OCI-LY7 (cell line): ENCODE results near the gene GRID1. TPM values are rescaled to one million over a fixed set of nuclear protein-coding genes. Genes with fewer than 3 reads are reported as not detected.

Experiments
- BruUV-seq: library from RNA; stranded (reverse); fragments of 400-500 nt; replicated peaks from 2 replicates; lab custom pipeline; 2021; lab: Mats Ljungman, UMichigan
- CTCF ChIA-PET: fragments of 300-600 bp; sonication (Branson Sonifier 250); formaldehyde crosslinking; loops from one replicate; lab custom pipeline; 2022; ENCODE audit warnings: antibody characterized with exemption; ENCODE audit not compliant: unreplicated experiment; lab: Charles Lee
- POLR2A ChIA-PET: fragments of 300-600 bp; sonication (Branson Sonifier 250); formaldehyde crosslinking; loops from one replicate; lab custom pipeline; 2022; ENCODE audit warnings: antibody characterized with exemption; lab: Charles Lee
- DNase-seq: peaks from one replicate; pipeline ENCODE4 v3.0.0-alpha.2; 2015; ENCODE audit warnings: low spot score
- H2AFZ ChIP-seq: fragments of 200-600 bp; sonication (generic), shearing (Covaris generic); 2 replicates; pipeline ENCODE4 v1.6.1; 2014; ENCODE audit warnings: mild to moderate bottlenecking, antibody characterized with exemption, low read length, moderate library complexity
- H3K27ac ChIP-seq: fragments of 200-600 bp; sonication (generic); 2 replicates; pipeline ENCODE4 v1.5.1; 2014; ENCODE audit warnings: mixed run types, low read depth, mild to moderate bottlenecking, moderate library complexity, low read length, inconsistent platforms; ENCODE audit not compliant: poor library complexity, severe bottlenecking
- H3K36me3 ChIP-seq: fragments of 200-600 bp; sonication (generic); 2 replicates; pipeline ENCODE4 v1.6.1; 2014; ENCODE audit warnings: mild to moderate bottlenecking, antibody characterized with exemption, low read length, moderate library complexity, mixed read lengths; ENCODE audit not compliant: insufficient read depth
- H3K4me1 ChIP-seq: fragments of 200-600 bp; sonication (generic); 2 replicates; pipeline ENCODE4 v1.5.1; 2014; ENCODE audit warnings: mild to moderate bottlenecking, low read length; ENCODE audit not compliant: insufficient read depth, poor library complexity, severe bottlenecking
- H3K4me2 ChIP-seq: fragments of 200-600 bp; sonication (generic); 2 replicates; pipeline ENCODE4 v1.6.1; 2014; ENCODE audit warnings: mild to moderate bottlenecking, low read length
- H3K4me3 ChIP-seq: fragments of 200-600 bp; sonication (generic); 2 replicates; pipeline ENCODE4 v1.5.1; 2014; ENCODE audit warnings: mild to moderate bottlenecking, low read depth, low read length; ENCODE audit not compliant: poor library complexity, severe bottlenecking
- H3K79me2 ChIP-seq: fragments of 200-600 bp; sonication (generic); 2 replicates; pipeline ENCODE4 v1.6.1; 2016; ENCODE audit warnings: low read depth, mild to moderate bottlenecking, low read length, moderate library complexity, mixed read lengths; ENCODE audit not compliant: insufficient read depth
- H3K9me2 ChIP-seq: fragments of 200-600 bp; sonication (generic); 2 replicates; pipeline ENCODE4 v1.6.1; 2016; ENCODE audit warnings: mild to moderate bottlenecking, low read length, mixed read lengths; ENCODE audit not compliant: insufficient read depth
- H3K9me3 ChIP-seq: fragments of 200-600 bp; sonication (generic); 2 replicates; pipeline ENCODE4 v1.6.1; 2014; ENCODE audit warnings: mild to moderate bottlenecking, mixed run types, low read length, mixed read lengths
- H4K20me1 ChIP-seq: fragments of 200-600 bp; sonication (generic); 2 replicates; pipeline ENCODE4 v1.6.1; 2014; ENCODE audit warnings: mild to moderate bottlenecking, antibody characterized with exemption, low read length, moderate library complexity, mixed read lengths; ENCODE audit not compliant: insufficient read depth
- CTCF ChIP-seq: fragments of 200-600 bp; sonication (generic); conservative IDR thresholded peaks from 2 replicates; pipeline ENCODE4 v1.5.1; 2014; ENCODE audit warnings: mild to moderate bottlenecking, antibody characterized with exemption, low read length, moderate library complexity, mixed read lengths
- EZH2phosphoT487 ChIP-seq: fragments of 200-600 bp; sonication (generic); IDR thresholded peaks from 2 replicates; pipeline ENCODE4 v1.6.1; 2018; ENCODE audit warnings: low read depth, borderline replicate concordance, mild to moderate bottlenecking, mixed run types, antibody characterized with exemption, low read length, moderate library complexity, mixed read lengths
- intact Hi-C: fragments of 100-400 bp; cut with micrococcal nuclease; formaldehyde crosslinking; loops from one replicate; pipeline ENCODE4 v1.10.0; 2022; ENCODE audit not compliant: unreplicated experiment
- total RNA-seq, 2 experiments: library from RNA; depleted of rRNA in 1 of 2; stranded (reverse); fragments of >200 nt in 1 of 2; shearing (Covaris generic) in 1 of 2; gene quantifications; 2 replicates each; pipeline ENCODE4 v1.2.3, GENCODE V29; 2014 to 2022

Gene GRID1
- total RNA-seq, 2 experiments from 2014 or later = 1.6 to 3.7 TPM

- no peak for TF ChIP-seq CTCF
- no peak for TF ChIP-seq EZH2phosphoT487
- no peaks in the 10 kb centered on the region for H3K9me3 ChIP-seq
- no peak overlapping the region for H3K4me3 ChIP-seq
- H2AFZ ChIP-seq = no peak overlapping the region
- no peak overlapping the region for H3K4me2 ChIP-seq
- H3K9me2 ChIP-seq = no peaks in the 10 kb centered on the region
- no peak for DNase-seq
- no peak overlapping the region for H3K27ac ChIP-seq
- peaks cover 6% of the 10 kb centered on the region for H3K4me1 ChIP-seq
- H3K79me2 ChIP-seq = no peaks in the 10 kb centered on the region
- no peaks in the 10 kb centered on the region for H4K20me1 ChIP-seq
- ChIA-PET POLR2A (no interaction called here), CTCF (no interaction called here)
- no TSS peak for BruUV-seq
- no peaks in the 10 kb centered on the region for H3K36me3 ChIP-seq
- intact Hi-C loops = no loop called here
These were observed 294.2 kb downstream of the GRID1 start for GRCh38 chr10:86072413-86072812.

- DNase-seq = no peak
- CTCF ChIA-PET = no interaction called here
- no peaks in the 10 kb centered on the region for H3K36me3 ChIP-seq
- no peak overlapping the region for H3K4me2 ChIP-seq
- no peaks in the 10 kb centered on the region for H4K20me1 ChIP-seq
- H3K9me3 ChIP-seq = no peaks in the 10 kb centered on the region
- intact Hi-C loops = no loop called here
- peaks cover 6% of the 10 kb centered on the region for H3K4me1 ChIP-seq
- no peaks in the 10 kb centered on the region for H3K9me2 ChIP-seq
- H3K79me2 ChIP-seq = no peaks in the 10 kb centered on the region
- POLR2A ChIA-PET = interaction anchor here (0.7 to 1.1 kb wide), 2 partner anchors 29 to 166 kb away, joined by 3 to 4 read pairs; no protein-coding TSS in a partner anchor
- H3K4me3 ChIP-seq = no peak overlapping the region
- no peak overlapping the region for H3K27ac ChIP-seq
- no TSS peak for BruUV-seq
- no peak overlapping the region for H2AFZ ChIP-seq
- TF ChIP-seq EZH2phosphoT487 (no peak), CTCF (no peak)
These were observed 294.8 kb downstream of the GRID1 start for GRCh38 chr10:86071758-86072157.

GRCh38 chr10:86071145-86071544, 295.4 kb downstream of the GRID1 start:
- Histone ChIP-seq H3K79me2 (no peaks in the 10 kb centered on the region), H3K36me3 (no peaks in the 10 kb centered on the region), H3K27ac (no peak overlapping the region), H4K20me1 (no peaks in the 10 kb centered on the region), H3K9me2 (no peaks in the 10 kb centered on the region), H3K9me3 (no peaks in the 10 kb centered on the region), H3K4me3 (no peak overlapping the region), H3K4me1 (peaks cover 6% of the 10 kb centered on the region), H3K4me2 (no peak overlapping the region), H2AFZ (no peak overlapping the region)
- BruUV-seq = no TSS peak
- TF ChIP-seq EZH2phosphoT487 (no peak), CTCF (no peak)
- ChIA-PET CTCF (no interaction called here), POLR2A (interaction anchor here (0.7 to 1.1 kb wide), 2 partner anchors 30 to 165 kb away, joined by 3 to 4 read pairs; no protein-coding TSS in a partner anchor)
- intact Hi-C loops = no loop called here
- DNase-seq = no peak
